Activated CD8-positive, alpha-beta memory T cell treated with anti-CD3 and anti-CD28 coated beads for 36 hours (primary cell): ENCODE data around the gene BSND. TPM values are rescaled to one million over a fixed set of nuclear protein-coding genes. Genes with fewer than 3 reads are reported as not detected.

Experiments
- CTCF ChIA-PET: fragments of 350-600 bp; sonication (Branson Sonifier 250); formaldehyde crosslinking; loops from one replicate; lab custom pipeline; 2021; ENCODE audit warnings: antibody characterized with exemption; lab: Charles Lee
- POLR2A ChIA-PET: fragments of 350-600 bp; sonication (Branson Sonifier 250); formaldehyde crosslinking; loops from one replicate; lab custom pipeline; 2021; ENCODE audit warnings: antibody characterized with exemption; lab: Charles Lee
- total RNA-seq, 2 experiments: library from RNA; stranded (reverse); gene quantifications; one replicate each; pipeline ENCODE4 v1.2.3, GENCODE V29; 2021

The BSND gene
- total RNA-seq, 2 experiments from 2014 or later: not detected

DNA sequence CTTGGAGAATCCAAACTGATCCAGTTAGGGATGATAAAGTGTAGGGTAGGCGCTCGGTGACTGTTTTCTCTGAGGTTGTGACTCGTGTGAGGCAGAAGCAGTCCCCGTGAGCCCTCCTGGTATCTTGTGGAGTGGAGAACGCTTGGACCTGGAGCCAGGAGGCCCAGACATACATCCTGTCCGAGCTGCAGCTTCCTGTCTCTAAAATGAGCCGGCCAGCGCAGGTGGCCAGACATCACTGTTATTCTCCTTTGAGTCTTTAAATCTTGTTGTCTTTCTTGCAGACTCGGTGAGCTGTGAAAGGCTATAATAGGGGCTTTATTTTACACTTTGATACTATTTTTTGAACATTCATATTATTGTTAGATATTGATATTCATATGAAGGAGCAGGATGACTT lies 52.9 kb downstream of the BSND start:
- CTCF ChIA-PET: no interaction called here
- POLR2A ChIA-PET: no interaction called here

GRCh38 chr1:55052221-55053142 lies 53.7 kb downstream of the BSND start:
- POLR2A ChIA-PET: no interaction called here
- CTCF ChIA-PET: no interaction called here

DNA sequence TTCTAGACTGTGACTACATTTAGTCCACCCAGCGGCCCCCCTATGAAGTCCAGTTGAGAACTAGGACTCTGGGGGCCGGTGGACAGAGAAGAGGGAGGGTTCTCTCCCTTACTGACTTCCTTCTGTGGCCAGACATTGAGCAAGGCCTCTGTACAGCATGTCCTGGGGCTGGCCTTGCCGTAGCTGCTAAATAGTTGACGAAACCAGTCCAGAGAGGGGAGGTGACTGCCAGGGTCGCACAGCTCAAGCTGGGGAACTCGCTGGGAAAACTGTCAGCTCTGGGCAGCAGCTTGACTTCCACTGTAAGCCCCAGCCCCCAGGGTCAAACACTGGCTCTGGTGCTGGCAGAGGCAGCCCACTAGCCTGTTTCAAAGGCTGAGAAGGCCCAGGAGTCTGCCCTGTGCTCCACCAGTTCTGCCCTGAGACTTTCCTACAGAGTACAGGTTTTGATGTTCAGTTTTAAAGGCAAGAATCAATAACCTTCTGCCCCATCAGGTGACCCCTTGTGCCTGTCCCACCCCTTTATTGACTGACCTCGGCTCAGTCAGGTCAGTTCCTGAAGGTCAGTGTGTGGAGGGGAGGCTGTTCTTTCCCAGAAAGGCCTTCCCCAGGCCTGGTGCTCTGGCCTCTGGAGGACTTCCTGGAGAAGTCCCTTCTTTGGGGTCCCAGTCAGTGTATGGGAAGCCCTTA lies 54.7 kb downstream of the BSND start:
- CTCF ChIA-PET: no interaction called here
- POLR2A ChIA-PET: no interaction called here

GRCh38 chr1:55054396-55054795 lies 55.7 kb downstream of the BSND start:
- CTCF ChIA-PET: interaction anchor here (1.0 kb wide), 1 partner anchor 9 kb away, joined by 3 read pairs; no protein-coding TSS in a partner anchor
- POLR2A ChIA-PET: no interaction called here

GRCh38 chr1:55055084-55055882 lies 56.5 kb downstream of the BSND start:
- ChIA-PET POLR2A (no interaction called here), CTCF (interaction anchor here (1.0 kb wide), 1 partner anchor 10 kb away, joined by 3 read pairs; no protein-coding TSS in a partner anchor)

GRCh38 chr1:55055951-55056631 lies 57.4 kb downstream of the BSND start:
- ChIA-PET CTCF (no interaction called here), POLR2A (no interaction called here)

- CTCF ChIA-PET: no interaction called here
- POLR2A ChIA-PET: no interaction called here
These were observed 57.9 kb downstream of the BSND start for GRCh38 chr1:55056632-55056992.

DNA sequence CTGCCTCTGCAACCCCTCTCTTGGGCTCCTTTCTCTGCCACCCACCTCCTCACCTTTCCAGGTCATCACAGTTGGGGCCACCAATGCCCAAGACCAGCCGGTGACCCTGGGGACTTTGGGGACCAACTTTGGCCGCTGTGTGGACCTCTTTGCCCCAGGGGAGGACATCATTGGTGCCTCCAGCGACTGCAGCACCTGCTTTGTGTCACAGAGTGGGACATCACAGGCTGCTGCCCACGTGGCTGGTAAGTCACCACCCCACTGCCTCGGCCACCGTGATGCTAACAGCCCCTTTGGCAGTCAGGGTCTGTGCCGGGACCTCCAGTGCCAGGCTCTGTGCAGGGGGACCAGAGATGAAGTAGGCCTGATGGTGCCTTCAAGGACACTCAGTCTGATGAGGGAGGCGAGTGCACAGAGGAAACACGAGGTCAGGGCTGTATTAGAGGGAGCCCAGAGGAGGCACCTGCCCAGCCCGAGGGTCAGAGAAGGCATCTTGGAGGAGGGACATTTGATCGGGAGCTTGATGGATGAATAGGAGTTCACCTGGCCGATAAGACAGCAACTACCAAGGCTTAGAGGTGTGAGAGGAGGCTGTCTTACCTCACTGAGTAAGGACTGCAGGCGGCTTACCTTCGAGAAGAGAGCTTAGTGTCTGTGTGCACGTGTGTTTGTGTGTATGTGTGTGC lies 58.7 kb downstream of the BSND start:
- POLR2A ChIA-PET: no interaction called here
- CTCF ChIA-PET: no interaction called here

DNA sequence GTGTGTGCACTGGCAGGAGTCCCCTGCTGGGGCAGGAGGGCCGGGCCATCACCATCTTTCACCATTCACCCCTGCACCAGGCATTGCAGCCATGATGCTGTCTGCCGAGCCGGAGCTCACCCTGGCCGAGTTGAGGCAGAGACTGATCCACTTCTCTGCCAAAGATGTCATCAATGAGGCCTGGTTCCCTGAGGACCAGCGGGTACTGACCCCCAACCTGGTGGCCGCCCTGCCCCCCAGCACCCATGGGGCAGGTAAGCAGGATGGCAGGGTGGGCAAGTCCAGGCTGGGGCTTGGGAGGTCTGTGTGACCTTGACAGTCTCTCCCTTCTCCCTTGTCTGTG lies 59.2 kb downstream of the BSND start:
- ChIA-PET POLR2A (no interaction called here), CTCF (no interaction called here)

DNA sequence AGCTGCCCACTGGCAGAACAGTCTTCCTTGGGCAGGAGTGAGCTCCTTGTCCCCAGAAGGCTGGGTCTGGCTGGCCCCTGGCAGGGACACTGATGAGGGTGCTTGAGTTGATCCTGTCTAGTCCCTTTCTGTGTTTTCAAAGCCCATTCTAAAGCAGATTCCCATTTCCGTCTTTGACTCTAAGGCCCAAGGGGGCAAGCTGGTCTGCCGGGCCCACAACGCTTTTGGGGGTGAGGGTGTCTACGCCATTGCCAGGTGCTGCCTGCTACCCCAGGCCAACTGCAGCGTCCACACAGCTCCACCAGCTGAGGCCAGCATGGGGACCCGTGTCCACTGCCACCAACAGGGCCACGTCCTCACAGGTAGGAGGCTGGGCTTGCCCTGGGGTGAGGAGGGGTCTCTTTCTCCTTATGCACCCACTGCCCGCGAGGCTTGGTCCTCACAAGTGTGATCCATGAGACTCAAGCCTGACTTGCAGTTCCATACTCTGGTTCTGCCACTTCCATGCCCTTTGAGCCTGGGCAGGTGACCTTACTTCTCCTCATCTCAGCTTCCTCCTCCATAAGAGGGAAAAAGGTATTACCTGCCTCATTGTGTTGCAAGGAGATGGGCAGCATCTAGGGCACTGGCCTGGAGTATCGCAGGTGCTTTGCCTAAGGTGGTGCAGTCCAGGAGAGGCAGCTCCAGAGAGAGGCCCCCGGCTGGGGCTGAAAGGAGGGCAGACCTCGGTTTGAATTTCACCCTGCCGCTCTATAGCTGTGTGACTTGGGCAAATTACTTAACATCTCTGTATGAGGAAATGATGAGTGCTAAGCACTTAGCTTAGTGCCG lies 60.8 kb downstream of the BSND start:
- CTCF ChIA-PET: no interaction called here
- POLR2A ChIA-PET: no interaction called here

DNA sequence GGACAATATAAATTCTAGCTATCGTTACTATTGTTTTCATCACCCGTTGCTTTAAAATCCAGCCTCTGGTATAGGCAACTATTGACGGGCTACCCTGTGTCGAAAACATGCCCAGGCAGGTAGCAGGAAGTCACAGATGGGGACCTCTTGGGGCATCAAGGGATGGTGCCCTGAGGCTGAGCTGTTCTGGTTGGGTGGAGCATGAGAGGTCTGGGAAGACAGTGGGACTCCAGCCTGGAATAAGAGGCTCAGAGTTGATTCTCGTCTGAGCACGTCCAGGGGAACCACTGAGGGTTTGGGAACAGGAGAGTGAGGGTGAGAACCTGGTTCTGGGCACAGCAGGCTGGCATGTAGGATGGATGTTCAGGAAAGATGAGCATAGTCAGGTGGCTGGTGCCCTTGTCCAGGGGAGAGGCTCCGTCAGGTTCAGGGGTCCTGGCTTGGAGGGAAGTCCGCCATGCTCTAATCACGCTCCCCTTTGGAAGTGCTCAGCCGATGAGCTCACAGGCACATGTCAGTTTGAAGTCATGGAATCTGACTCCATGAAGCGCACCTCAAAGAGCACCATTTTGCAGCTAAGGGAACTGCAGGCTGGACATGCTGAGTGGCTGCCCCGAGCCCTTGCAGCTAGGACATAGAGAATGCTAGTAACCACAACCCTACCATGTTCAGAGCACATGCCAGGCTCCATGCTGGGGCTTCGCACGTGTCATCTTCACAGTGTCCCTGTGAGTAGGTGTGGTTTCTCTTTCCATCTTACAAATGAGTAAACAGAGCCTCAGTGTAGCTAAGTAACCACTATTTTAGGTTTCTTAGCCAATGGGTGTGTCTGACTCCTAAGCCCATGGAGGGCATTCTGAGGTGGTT lies 61.6 kb downstream of the BSND start:
- CTCF ChIA-PET: no interaction called here
- POLR2A ChIA-PET: no interaction called here

- POLR2A ChIA-PET: no interaction called here
- CTCF ChIA-PET: no interaction called here
These were observed 62.4 kb downstream of the BSND start for GRCh38 chr1:55061000-55061705.

Other genes with a start within 250 kb of the BSND start
- gene PARS2, start 234.4 kb upstream of the BSND start, total RNA-seq: 1 to 10 TPM; 8.4 to 8.5 TPM
- gene TTC22, start 197.6 kb upstream of the BSND start, total RNA-seq: 1 to 10 TPM; 1.6 to 2.1 TPM
- gene DHCR24, start 111.7 kb upstream of the BSND start, total RNA-seq: 10 to 100 TPM; 89.0 to 89.3 TPM
- not detected for gene TMEM61, start 18.3 kb upstream of the BSND start, total RNA-seq
- gene PCSK9, start 40.6 kb downstream of the BSND start, total RNA-seq: not detected
- 10 to 100 TPM; 45.5 to 49.6 TPM for gene USP24, start 216.4 kb downstream of the BSND start, total RNA-seq